ENCODE results near the gene NECTIN1. TPM values are rescaled to one million over a fixed set of nuclear protein-coding genes. Genes with fewer than 3 reads are reported as not detected.

NECTIN1 gene
- total RNA-seq, 6 experiments from 2014 or later: 4.3 to 8.4 (median 6.1) TPM

DNA sequence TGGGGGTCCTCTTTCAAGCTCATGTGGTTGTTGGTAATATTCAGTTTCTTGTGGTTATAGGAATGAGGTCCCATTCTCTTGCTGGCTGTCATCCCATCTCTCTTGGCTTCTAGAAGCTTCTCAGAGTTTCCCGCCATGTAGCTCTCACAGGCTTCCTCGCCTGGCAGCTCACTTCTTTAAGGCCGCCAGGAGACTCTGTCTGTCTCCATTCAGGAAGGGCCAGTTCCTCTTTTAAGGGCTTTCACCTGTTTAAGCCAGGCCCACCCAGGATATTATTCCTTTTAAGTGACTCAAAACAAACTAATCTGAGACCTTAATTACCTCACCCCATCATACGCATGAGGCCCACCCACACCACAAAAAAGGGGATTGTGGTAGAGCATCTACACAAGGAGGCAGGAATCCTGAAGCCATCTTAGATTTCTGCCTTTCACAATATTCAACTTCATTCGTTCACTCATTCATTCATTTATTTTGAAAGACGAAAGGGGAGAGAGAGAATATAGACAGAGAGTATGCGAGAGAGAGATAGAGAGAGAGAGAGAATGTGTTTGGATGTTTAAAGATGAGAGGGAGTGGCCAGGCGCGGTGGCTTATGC is 42.3 kb upstream of the NECTIN1 start:
- intact Hi-C loops (cut with DNase I): no loop called here
- no peak for DNase-seq
- no peak overlapping the region for H3K4me3 ChIP-seq
- H3K27me3 ChIP-seq: no peaks in the 10 kb centered on the region
- 68% methylated on average over 9 of the region's 9 CpGs for WGBS (ENCODE audit: insufficient coverage, low coverage, low lambda C conversion rate, missing lambda C conversion rate)
- no peak for ATAC-seq
- no peak overlapping the region for H3K27ac ChIP-seq
- H3K9me3 ChIP-seq: peaks cover 0 to 5% (median 1%) of the 10 kb centered on the region in 4 donors
- no peak for TF ChIP-seq POLR2A (IDR thresholded peaks at IDR 0.05)
- TF ChIP-seq, protein P1, sequence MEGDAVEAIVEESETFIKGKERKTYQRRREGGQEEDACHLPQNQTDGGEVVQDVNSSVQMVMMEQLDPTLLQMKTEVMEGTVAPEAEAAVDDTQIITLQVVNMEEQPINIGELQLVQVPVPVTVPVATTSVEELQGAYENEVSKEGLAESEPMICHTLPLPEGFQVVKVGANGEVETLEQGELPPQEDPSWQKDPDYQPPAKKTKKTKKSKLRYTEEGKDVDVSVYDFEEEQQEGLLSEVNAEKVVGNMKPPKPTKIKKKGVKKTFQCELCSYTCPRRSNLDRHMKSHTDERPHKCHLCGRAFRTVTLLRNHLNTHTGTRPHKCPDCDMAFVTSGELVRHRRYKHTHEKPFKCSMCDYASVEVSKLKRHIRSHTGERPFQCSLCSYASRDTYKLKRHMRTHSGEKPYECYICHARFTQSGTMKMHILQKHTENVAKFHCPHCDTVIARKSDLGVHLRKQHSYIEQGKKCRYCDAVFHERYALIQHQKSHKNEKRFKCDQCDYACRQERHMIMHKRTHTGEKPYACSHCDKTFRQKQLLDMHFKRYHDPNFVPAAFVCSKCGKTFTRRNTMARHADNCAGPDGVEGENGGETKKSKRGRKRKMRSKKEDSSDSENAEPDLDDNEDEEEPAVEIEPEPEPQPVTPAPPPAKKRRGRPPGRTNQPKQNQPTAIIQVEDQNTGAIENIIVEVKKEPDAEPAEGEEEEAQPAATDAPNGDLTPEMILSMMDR (IDR thresholded peaks at IDR 0.05): no peak
- H3K4me1 ChIP-seq: no peaks in the 10 kb centered on the region
- no peaks in the 10 kb centered on the region for H3K36me3 ChIP-seq

DNA sequence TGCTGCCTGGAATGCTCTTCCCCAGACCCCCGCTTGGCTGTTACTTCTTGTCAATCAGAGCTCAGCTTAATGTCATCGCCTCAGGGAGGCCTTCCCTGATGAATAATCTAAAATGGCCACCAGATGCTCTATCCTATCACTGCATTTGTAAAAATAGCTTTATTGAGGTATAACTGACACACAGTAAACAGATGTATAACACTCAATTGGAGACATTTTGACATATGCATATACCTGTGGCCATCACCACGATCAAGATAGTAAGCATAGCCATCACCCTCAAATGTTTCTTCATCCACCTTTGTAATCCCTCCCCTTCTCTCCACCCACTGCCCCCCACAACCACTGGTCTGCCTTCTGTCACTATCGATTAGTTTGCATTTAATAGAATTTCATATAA is 36.6 kb upstream of the NECTIN1 start:
- H3K36me3 ChIP-seq: no peaks in the 10 kb centered on the region
- no peaks in the 10 kb centered on the region for H3K27me3 ChIP-seq
- no peak for TF ChIP-seq POLR2A (IDR thresholded peaks at IDR 0.05)
- TF ChIP-seq, protein P1 (IDR thresholded peaks at IDR 0.05): no peak
- H3K27ac ChIP-seq: no peak overlapping the region
- DNase-seq (no peak), ATAC-seq (no peak)
- H3K4me3 ChIP-seq: no peak overlapping the region
- peaks cover 0 to 8% (median 4%) of the 10 kb centered on the region in 4 donors for H3K4me1 ChIP-seq
- 56% methylated on average over 4 of the region's 4 CpGs for WGBS (ENCODE audit: insufficient coverage, low coverage, low lambda C conversion rate, missing lambda C conversion rate)
- intact Hi-C loops (cut with DNase I): no loop called here
- H3K9me3 ChIP-seq: peaks cover 0 to 5% (median 1%) of the 10 kb centered on the region in 4 donors

DNA sequence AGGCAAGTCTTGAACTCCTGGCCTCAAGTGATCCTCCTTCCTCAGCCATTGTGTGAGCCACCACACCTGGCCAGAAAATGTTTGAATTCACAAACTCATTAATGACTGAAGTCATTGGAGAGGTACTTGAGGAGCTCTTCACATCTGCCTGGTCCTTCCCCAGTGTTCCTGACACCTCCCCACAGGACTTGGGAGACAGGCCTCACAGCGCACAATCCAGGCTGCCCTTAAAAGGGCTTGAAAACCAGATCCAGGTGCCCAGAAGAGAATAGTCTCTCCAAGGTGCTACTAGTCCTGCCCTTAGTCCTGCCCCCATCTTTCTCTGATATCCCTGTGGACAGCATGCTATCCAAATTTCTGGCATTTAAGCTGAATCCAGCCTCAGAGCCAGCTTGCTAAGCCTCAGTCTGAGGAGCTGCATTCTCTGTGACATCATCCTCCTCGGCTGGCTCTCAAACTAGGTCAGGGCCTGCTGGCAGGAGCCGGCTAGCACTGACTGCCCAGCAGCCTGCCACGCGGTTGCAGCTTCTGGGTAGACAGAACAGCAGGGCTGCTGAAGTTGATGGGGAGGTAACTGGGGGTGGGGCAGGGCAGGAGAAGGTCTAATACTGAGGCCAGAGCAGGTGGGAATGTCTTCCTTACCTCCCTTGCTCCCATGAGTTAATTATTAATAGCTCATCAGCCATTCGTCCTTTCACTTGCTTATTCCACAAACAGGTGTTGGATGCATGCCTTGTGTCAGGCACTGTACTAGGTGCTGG is 35.3 kb upstream of the NECTIN1 start:
- Histone ChIP-seq H3K9me3 (peaks cover 0 to 5% (median 1%) of the 10 kb centered on the region in 4 donors), H3K4me3 (no peak overlapping the region), H3K27me3 (no peaks in the 10 kb centered on the region), H3K4me1 (peaks cover 0 to 21% (median 12%) of the 10 kb centered on the region in 4 donors), H3K36me3 (no peaks in the 10 kb centered on the region), H3K27ac (no peak overlapping the region)
- WGBS (ENCODE audit: insufficient coverage, low coverage, low lambda C conversion rate, missing lambda C conversion rate): 24% methylated on average over 4 of the region's 6 CpGs
- intact Hi-C loops (cut with DNase I): no loop called here
- no peak for TF ChIP-seq POLR2A (IDR thresholded peaks at IDR 0.05)
- TF ChIP-seq, protein P1 (IDR thresholded peaks at IDR 0.05): no peak
- ATAC-seq (peak; percentile 69 to 86 (median 82)), DNase-seq (peak; percentile 72 to 77 (median 75))

DNA sequence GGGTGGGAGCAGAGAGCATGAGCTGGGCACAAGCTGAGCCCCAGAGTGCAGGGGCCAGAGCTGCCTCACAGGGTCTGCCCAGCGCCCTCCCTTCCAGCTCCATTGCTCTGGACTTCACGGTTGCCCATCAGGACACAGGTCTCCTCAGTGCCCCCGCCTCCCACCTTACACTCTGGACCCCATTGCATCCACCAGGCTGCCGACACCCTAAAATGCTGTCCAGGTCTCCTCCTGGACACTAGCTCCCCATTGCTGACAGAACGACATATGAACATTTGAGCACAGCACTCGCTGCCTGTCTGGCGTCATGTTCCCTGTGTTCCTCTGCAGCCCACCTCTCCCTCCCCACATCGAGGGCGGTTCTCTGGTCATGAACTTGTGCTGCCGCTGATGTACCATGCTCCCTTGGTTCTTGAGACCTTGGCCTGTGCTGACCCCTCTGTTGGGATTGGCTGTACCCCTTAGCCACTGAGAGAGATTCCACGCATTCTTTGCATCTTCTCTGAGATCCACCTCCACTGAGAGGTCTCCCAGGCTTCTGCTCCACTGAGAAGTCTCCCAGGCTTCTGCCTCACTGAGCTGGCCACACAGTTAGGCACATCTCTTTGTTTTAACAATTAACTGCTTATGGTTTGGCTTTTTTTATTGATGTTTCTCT is 34.2 kb upstream of the NECTIN1 start:
- intact Hi-C loops (cut with DNase I): no loop called here
- no peak for TF ChIP-seq POLR2A (IDR thresholded peaks at IDR 0.05)
- TF ChIP-seq, protein P1 (IDR thresholded peaks at IDR 0.05): no peak
- Histone ChIP-seq H3K9me3 (peaks cover 0 to 5% (median 1%) of the 10 kb centered on the region in 4 donors), H3K36me3 (no peaks in the 10 kb centered on the region), H3K4me1 (peaks cover 0 to 24% (median 13%) of the 10 kb centered on the region in 4 donors), H3K27me3 (no peaks in the 10 kb centered on the region), H3K27ac (no peak overlapping the region), H3K4me3 (no peak overlapping the region)
- ATAC-seq: no peak
- peak in 1 of 3 donors; percentile 10 for DNase-seq
- WGBS (ENCODE audit: insufficient coverage, low coverage, low lambda C conversion rate, missing lambda C conversion rate): 81% methylated on average over 7 of the region's 11 CpGs

All from right lobe of liver (tissue), 6 donors.